Measurements from ENCODE around the gene EFCAB6. TPM values are rescaled to one million over a fixed set of nuclear protein-coding genes. Genes with fewer than 3 reads are reported as not detected.

EFCAB6 gene
- total RNA-seq, 3 donors from 2014 or later: 3.0 to 9.8 (median 5.9) TPM

DNA sequence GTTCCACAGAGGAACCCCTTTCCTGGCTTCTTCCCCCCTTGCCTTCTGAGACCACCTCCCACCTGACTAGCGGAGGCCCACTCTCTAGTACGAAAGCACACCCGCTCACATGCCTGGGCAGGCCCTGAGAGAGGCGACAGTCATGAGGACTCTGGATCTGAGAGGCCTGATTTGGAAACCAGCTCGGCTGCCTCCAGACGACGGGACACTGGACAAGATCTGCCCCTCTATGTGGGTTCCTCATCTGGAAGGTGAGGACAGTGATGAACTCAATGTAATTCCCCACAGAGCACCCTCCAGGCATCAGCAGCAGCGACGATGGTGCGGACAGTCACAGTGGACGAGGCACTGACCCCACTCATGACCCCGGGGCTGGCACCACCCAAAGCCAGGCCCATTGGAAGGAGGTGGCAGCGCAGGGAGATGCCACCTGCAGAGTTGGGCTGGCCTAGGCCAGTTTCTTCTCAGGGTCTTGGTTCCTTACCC lies 42.7 kb upstream of the EFCAB6 start:
- H3K4me3 ChIP-seq: no peak overlapping the region
- peak in 1 of 2 donors; percentile 39 for DNase-seq (ENCODE audit: low spot score in 2 of 2)
- no peaks in the 10 kb centered on the region for H3K4me1 ChIP-seq
- no peak for TF ChIP-seq POLR2A (IDR thresholded peaks at IDR 0.05)
- no peak for TF ChIP-seq POLR2AphosphoS5 (IDR thresholded peaks at IDR 0.05)
- H3K36me3 ChIP-seq: no peaks in the 10 kb centered on the region
- no peaks in the 10 kb centered on the region for H3K9me3 ChIP-seq
- H3K27me3 ChIP-seq: no peaks in the 10 kb centered on the region
- intact Hi-C loops (cut with DNase I; ENCODE audit: low total_unique reads): no loop called here
- H3K27ac ChIP-seq: no peak overlapping the region

GRCh38 chr22:43854121-43854785 lies 42.1 kb upstream of the EFCAB6 start:
- Histone ChIP-seq H3K4me3 (no peak overlapping the region), H3K27me3 (no peaks in the 10 kb centered on the region), H3K27ac (no peak overlapping the region), H3K4me1 (no peaks in the 10 kb centered on the region), H3K9me3 (no peaks in the 10 kb centered on the region), H3K36me3 (no peaks in the 10 kb centered on the region)
- DNase-seq (ENCODE audit: low spot score in 2 of 2): peak in 1 of 2 donors; percentile 27
- intact Hi-C loops (cut with DNase I; ENCODE audit: low total_unique reads): no loop called here
- TF ChIP-seq POLR2A (IDR thresholded peaks at IDR 0.05) (no peak), POLR2AphosphoS5 (IDR thresholded peaks at IDR 0.05) (no peak)
- TF ChIP-seq, protein P1, sequence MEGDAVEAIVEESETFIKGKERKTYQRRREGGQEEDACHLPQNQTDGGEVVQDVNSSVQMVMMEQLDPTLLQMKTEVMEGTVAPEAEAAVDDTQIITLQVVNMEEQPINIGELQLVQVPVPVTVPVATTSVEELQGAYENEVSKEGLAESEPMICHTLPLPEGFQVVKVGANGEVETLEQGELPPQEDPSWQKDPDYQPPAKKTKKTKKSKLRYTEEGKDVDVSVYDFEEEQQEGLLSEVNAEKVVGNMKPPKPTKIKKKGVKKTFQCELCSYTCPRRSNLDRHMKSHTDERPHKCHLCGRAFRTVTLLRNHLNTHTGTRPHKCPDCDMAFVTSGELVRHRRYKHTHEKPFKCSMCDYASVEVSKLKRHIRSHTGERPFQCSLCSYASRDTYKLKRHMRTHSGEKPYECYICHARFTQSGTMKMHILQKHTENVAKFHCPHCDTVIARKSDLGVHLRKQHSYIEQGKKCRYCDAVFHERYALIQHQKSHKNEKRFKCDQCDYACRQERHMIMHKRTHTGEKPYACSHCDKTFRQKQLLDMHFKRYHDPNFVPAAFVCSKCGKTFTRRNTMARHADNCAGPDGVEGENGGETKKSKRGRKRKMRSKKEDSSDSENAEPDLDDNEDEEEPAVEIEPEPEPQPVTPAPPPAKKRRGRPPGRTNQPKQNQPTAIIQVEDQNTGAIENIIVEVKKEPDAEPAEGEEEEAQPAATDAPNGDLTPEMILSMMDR (IDR thresholded peaks at IDR 0.05): no peak

DNA sequence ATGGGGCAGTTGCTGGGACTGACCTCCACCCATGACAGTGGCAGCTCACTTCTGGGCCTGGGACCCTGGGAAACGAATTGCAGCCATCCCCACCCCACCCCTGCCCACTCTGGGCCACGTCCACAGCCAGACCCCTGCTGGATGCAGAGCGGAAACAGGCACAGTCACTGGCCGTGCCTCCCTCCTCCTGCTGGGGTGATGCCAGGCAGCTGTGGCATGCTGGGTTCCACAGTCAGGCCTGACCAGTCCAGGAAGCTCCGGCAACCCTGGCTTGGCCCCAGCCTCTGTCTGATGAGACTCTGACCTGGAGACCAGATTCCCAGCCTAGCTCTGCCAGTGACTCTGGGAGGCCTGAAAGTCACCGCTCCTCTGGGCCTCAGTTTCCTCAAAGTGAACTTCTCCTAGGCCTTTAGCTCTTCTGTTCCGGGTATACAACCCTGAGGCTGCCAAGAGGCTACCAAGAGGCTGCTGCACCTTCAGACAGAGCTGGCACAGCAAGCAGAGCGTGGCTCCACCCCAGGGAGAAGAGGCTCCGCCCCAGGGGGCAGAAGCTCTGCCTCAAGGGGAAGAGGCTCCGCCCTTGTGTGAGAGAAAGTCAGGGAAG lies 41.3 kb upstream of the EFCAB6 start:
- H3K27ac ChIP-seq: no peak overlapping the region
- H3K9me3 ChIP-seq: no peaks in the 10 kb centered on the region
- intact Hi-C loops (cut with DNase I; ENCODE audit: low total_unique reads): no loop called here
- TF ChIP-seq POLR2AphosphoS5 (IDR thresholded peaks at IDR 0.05): no peak
- TF ChIP-seq, protein P1 (IDR thresholded peaks at IDR 0.05): no peak
- no peak for TF ChIP-seq POLR2A (IDR thresholded peaks at IDR 0.05)
- no peaks in the 10 kb centered on the region for H3K36me3 ChIP-seq
- peak in 1 of 2 donors; percentile 44 for DNase-seq (ENCODE audit: low spot score in 2 of 2)
- H3K27me3 ChIP-seq: peaks cover 0 to 4% of the 10 kb centered on the region in 2 donors
- H3K4me1 ChIP-seq: no peaks in the 10 kb centered on the region
- H3K4me3 ChIP-seq: no peak overlapping the region

DNA sequence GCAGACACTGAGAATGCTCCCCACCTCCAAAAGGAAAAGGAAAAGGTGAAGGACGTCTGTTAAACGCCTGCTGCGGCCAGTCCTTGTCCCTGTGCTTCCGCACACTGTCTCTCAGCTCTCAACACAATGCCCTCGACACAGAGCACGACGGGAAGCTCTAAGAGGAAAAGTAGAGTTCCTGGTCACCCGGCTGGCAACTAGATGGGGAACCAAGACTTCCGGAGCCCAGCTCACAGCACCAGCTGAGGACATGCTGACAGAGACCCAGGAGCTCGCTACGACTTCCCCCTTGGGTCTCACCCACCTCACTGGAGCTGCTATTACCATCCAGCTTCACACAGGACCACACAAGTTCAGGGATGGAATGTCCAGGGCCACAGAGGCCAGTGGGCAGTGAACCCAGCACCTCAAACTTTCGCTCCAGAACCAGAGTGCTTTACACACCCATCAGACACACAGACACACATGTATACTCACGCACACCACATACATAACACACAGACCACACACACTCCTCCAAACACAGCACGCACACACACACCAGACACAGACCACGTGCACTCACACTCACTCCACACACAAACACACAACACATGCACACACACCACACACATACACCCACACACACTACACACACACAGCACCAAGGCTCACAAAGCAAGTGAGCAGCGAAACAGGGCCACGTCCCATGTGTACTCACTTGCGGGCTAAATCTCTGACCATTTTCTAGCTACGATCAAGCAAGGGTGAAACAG lies 40.6 kb upstream of the EFCAB6 start:
- Histone ChIP-seq H3K4me1 (no peaks in the 10 kb centered on the region), H3K27me3 (peaks cover 0 to 4% of the 10 kb centered on the region in 2 donors), H3K9me3 (no peaks in the 10 kb centered on the region), H3K27ac (no peak overlapping the region), H3K36me3 (no peaks in the 10 kb centered on the region), H3K4me3 (no peak overlapping the region)
- no peak for TF ChIP-seq POLR2AphosphoS5 (IDR thresholded peaks at IDR 0.05)
- TF ChIP-seq, protein P1 (IDR thresholded peaks at IDR 0.05): no peak
- TF ChIP-seq POLR2A (IDR thresholded peaks at IDR 0.05): no peak
- DNase-seq (ENCODE audit: low spot score in 2 of 2): peak in 1 of 2 donors; percentile 22
- intact Hi-C loops (cut with DNase I; ENCODE audit: low total_unique reads): no loop called here

- TF ChIP-seq POLR2AphosphoS5 (IDR thresholded peaks at IDR 0.05) (no peak), POLR2A (IDR thresholded peaks at IDR 0.05) (no peak)
- TF ChIP-seq, protein P1 (IDR thresholded peaks at IDR 0.05): no peak
- no peaks in the 10 kb centered on the region for H3K4me1 ChIP-seq
- H3K9me3 ChIP-seq: no peaks in the 10 kb centered on the region
- H3K4me3 ChIP-seq: no peak overlapping the region
- no peaks in the 10 kb centered on the region for H3K36me3 ChIP-seq
- intact Hi-C loops (cut with DNase I; ENCODE audit: low total_unique reads): no loop called here
- DNase-seq (ENCODE audit: low spot score in 2 of 2): no peak
- H3K27ac ChIP-seq: no peak overlapping the region
- peaks cover 0 to 4% of the 10 kb centered on the region in 2 donors for H3K27me3 ChIP-seq
Observed at GRCh38 chr22:43851979-43852307, 39.8 kb upstream of the EFCAB6 start.

All from breast epithelium (tissue), 4 donors.